BE2C (cell line): ENCODE measurements around the gene ADGRV1.

Source experiments
- DNase-seq: peaks from one replicate; pipeline ENCODE4 v3.0.0-alpha.2; 2020
- H3K27me3 ChIP-seq: fragments of 250-450 bp; sonication (Bioruptor Pico); 2 replicates; pipeline ENCODE4 v1.5.1; 2020; ENCODE audit warnings: mild to moderate bottlenecking
- H3K36me3 ChIP-seq: fragments of 250-450 bp; sonication (Bioruptor Pico); 2 replicates; pipeline ENCODE4 v1.5.1; 2020; ENCODE audit warnings: mild to moderate bottlenecking
- H3K4me1 ChIP-seq: fragments of 250-450 bp; sonication (Bioruptor Pico); 2 replicates; pipeline ENCODE4 v1.5.1; 2020
- H3K4me3 ChIP-seq: 2 replicates; pipeline ENCODE4 v1.5.1; 2011; ENCODE audit warnings: low read depth, low read length
- H3K9me3 ChIP-seq: fragments of 250-450 bp; sonication (Bioruptor Pico); 2 replicates; pipeline ENCODE4 v1.5.1; 2020
- CTCF ChIP-seq: IDR thresholded peaks from 2 replicates; pipeline ENCODE4 v1.5.1; 2012; ENCODE audit warnings: mild to moderate bottlenecking, low read depth, low read length

ADGRV1 gene

GRCh38 chr5:90534922-90535321 lies 23.7 kb upstream of the ADGRV1 start:
- TF ChIP-seq CTCF, result no peak
- DNase-seq, result no peak
- H3K9me3 ChIP-seq, result no peaks in the 10 kb centered on the region
- no peaks in the 10 kb centered on the region for H3K4me1 ChIP-seq
- H3K36me3 ChIP-seq, result no peaks in the 10 kb centered on the region
- no peak overlapping the region for H3K4me3 ChIP-seq
- H3K27me3 ChIP-seq, result peaks cover 59% of the 10 kb centered on the region

GRCh38 chr5:90542827-90543519 lies 15.6 kb upstream of the ADGRV1 start:
- no peak for DNase-seq
- Histone ChIP-seq H3K4me3 (no peak overlapping the region), H3K9me3 (no peaks in the 10 kb centered on the region), H3K4me1 (no peaks in the 10 kb centered on the region; the same call in 1 of the 2 replicates), H3K27me3 (peaks cover 25% of the 10 kb centered on the region), H3K36me3 (no peaks in the 10 kb centered on the region)
- no peak for TF ChIP-seq CTCF

GRCh38 chr5:90545511-90545910 lies 13.1 kb upstream of the ADGRV1 start:
- Histone ChIP-seq H3K4me1 (no peaks in the 10 kb centered on the region; the same call in 1 of the 2 replicates), H3K9me3 (no peaks in the 10 kb centered on the region), H3K27me3 (peaks cover 29% of the 10 kb centered on the region), H3K36me3 (no peaks in the 10 kb centered on the region), H3K4me3 (no peak overlapping the region)
- no peak for DNase-seq
- no peak for TF ChIP-seq CTCF

- no peak for DNase-seq
- H3K27me3 ChIP-seq, result peaks cover 29% of the 10 kb centered on the region
- no peaks in the 10 kb centered on the region for H3K9me3 ChIP-seq
- no peaks in the 10 kb centered on the region; the same call in 1 of the 2 replicates for H3K4me1 ChIP-seq
- no peaks in the 10 kb centered on the region for H3K36me3 ChIP-seq
- TF ChIP-seq CTCF, result no peak
- H3K4me3 ChIP-seq, result no peak overlapping the region
Measured at GRCh38 chr5:90546216-90546837, 12.3 kb upstream of the ADGRV1 start.

GRCh38 chr5:90547072-90547536 lies 11.5 kb upstream of the ADGRV1 start:
- Histone ChIP-seq H3K4me3 (no peak overlapping the region), H3K27me3 (peaks cover 35% of the 10 kb centered on the region), H3K4me1 (no peaks in the 10 kb centered on the region; the same call in 1 of the 2 replicates), H3K36me3 (no peaks in the 10 kb centered on the region), H3K9me3 (no peaks in the 10 kb centered on the region)
- no peak for DNase-seq
- no peak for TF ChIP-seq CTCF

- Histone ChIP-seq H3K9me3 (no peaks in the 10 kb centered on the region), H3K27me3 (peaks cover 39% of the 10 kb centered on the region), H3K36me3 (no peaks in the 10 kb centered on the region), H3K4me3 (no peak overlapping the region), H3K4me1 (no peaks in the 10 kb centered on the region; the same call in 1 of the 2 replicates)
- peak; percentile 16 for DNase-seq
- TF ChIP-seq CTCF, result no peak
Measured at GRCh38 chr5:90548069-90548593, 10.5 kb upstream of the ADGRV1 start.
